Mucosa of descending colon (tissue), 3 donors: ENCODE results near the gene SNX30. TPM values are rescaled to one million over a fixed set of nuclear protein-coding genes. Genes with fewer than 3 reads are reported as not detected.
A peak's percentile ranks its signal among the peaks of the same experiment; 100 is the strongest.

Experiments
- ATAC-seq: fragments of 200-7000 bp; cut with Tn5 transposase; one replicate; pipeline ENCODE4 v1.9.1; 2020; ENCODE audit warnings: mild to moderate bottlenecking, moderate library complexity
- DNase-seq, 3 donors: peaks; one replicate each; pipeline ENCODE4 v3.0.0-alpha.2; 2020
- H3K36me3 ChIP-seq: fragments of 200-600 bp; one replicate; pipeline ENCODE4 v1.8.0; 2021; ENCODE audit warnings: low read depth, mild to moderate bottlenecking
- H3K4me1 ChIP-seq: fragments of 200-600 bp; one replicate; pipeline ENCODE4 v1.8.0; 2021; ENCODE audit warnings: low read depth, mild to moderate bottlenecking
- H3K4me3 ChIP-seq: fragments of 200-600 bp; one replicate; pipeline ENCODE4 v1.8.0; 2021; ENCODE audit warnings: mild to moderate bottlenecking
- H3K9me3 ChIP-seq: fragments of 200-600 bp; one replicate; pipeline ENCODE4 v1.8.0; 2021; ENCODE audit warnings: mild to moderate bottlenecking
- CTCF ChIP-seq: fragments of 200-600 bp; IDR thresholded peaks from one replicate; pipeline ENCODE4 v1.8.0; 2022; ENCODE audit warnings: antibody characterized with exemption, mild to moderate bottlenecking
- intact Hi-C, 2 donors: fragments of 100-400 bp; cut with DNase I in 1 of 2; cut with micrococcal nuclease in 1 of 2; formaldehyde crosslinking; loops; one replicate each; pipeline versions ENCODE4 v1.11.0 to v1.11.1; 2022; cut with DNase I, micrococcal nuclease
- total RNA-seq, 3 donors: library from RNA; stranded (reverse); fragmentation: NEBNext Ultra II Directional in 2 of 3; extraction: Animal tissue kit (Norgen Biotek cat#: 25700) in 2 of 3; gene quantifications; one replicate each; pipeline versions ENCODE4 v1.2.1 to v1.2.4, GENCODE V29; 2021 to 2023
- donor health status: DM: no; HTN: no; CAD: no; lungs with moderate emphysema.
- donor health status: DM: no; HTN: no; CAD: no.
- donor health status: DM: no; HTN: yes; CAD: no.

SNX30 gene
- total RNA-seq, 3 donors from 2014 or later, result 19.0 to 38.6 (median 34.8) TPM

- peaks cover 42% of the 10 kb centered on the region for H3K4me1 ChIP-seq
- ATAC-seq (peak; percentile 9), DNase-seq (no peak)
- no peaks in the 10 kb centered on the region for H3K9me3 ChIP-seq
- no peaks in the 10 kb centered on the region for H3K36me3 ChIP-seq
- H3K4me3 ChIP-seq, result no peak overlapping the region
- intact Hi-C loops, result no loop called here
- TF ChIP-seq CTCF, result no peak
Observed at GRCh38 chr9:112831969-112832368, 81.4 kb downstream of the SNX30 start.

- DNase-seq (no peak), ATAC-seq (no peak)
- intact Hi-C loops, result no loop called here
- Histone ChIP-seq H3K36me3 (no peaks in the 10 kb centered on the region), H3K4me3 (no peak overlapping the region), H3K4me1 (peaks cover 45% of the 10 kb centered on the region), H3K9me3 (no peaks in the 10 kb centered on the region)
- TF ChIP-seq CTCF, result no peak
Observed at GRCh38 chr9:112833081-112833480, 82.5 kb downstream of the SNX30 start.

- H3K4me1 ChIP-seq, result peaks cover 43% of the 10 kb centered on the region
- H3K4me3 ChIP-seq, result no peak overlapping the region
- no peak for TF ChIP-seq CTCF
- intact Hi-C loops, result no loop called here
- no peaks in the 10 kb centered on the region for H3K9me3 ChIP-seq
- peak; percentile 87 for ATAC-seq
- H3K36me3 ChIP-seq, result no peaks in the 10 kb centered on the region
- peak in 2 of 3 donors; percentile 58 to 78 for DNase-seq
Observed at GRCh38 chr9:112836394-112836793, 85.8 kb downstream of the SNX30 start.

GRCh38 chr9:112838342-112838741 lies 87.8 kb downstream of the SNX30 start:
- ATAC-seq, result peak; percentile 51
- intact Hi-C loops, result no loop called here
- no peak for TF ChIP-seq CTCF
- no peaks in the 10 kb centered on the region for H3K9me3 ChIP-seq
- no peak overlapping the region for H3K4me3 ChIP-seq
- DNase-seq, result peak in 2 of 3 donors; percentile 41 to 48
- H3K4me1 ChIP-seq, result peaks cover 37% of the 10 kb centered on the region
- no peaks in the 10 kb centered on the region for H3K36me3 ChIP-seq

- intact Hi-C loops, result no loop called here
- ATAC-seq (no peak), DNase-seq (no peak)
- TF ChIP-seq CTCF, result no peak
- Histone ChIP-seq H3K9me3 (no peaks in the 10 kb centered on the region), H3K4me3 (no peak overlapping the region), H3K36me3 (no peaks in the 10 kb centered on the region), H3K4me1 (peaks cover 34% of the 10 kb centered on the region)
Observed at GRCh38 chr9:112839331-112839730, 88.8 kb downstream of the SNX30 start.

GRCh38 chr9:112841261-112841660 lies 90.7 kb downstream of the SNX30 start:
- no peaks in the 10 kb centered on the region for H3K9me3 ChIP-seq
- intact Hi-C loops, result no loop called here
- DNase-seq (no peak), ATAC-seq (peak; percentile 35)
- no peak overlapping the region for H3K4me3 ChIP-seq
- TF ChIP-seq CTCF, result no peak
- H3K36me3 ChIP-seq, result no peaks in the 10 kb centered on the region
- peaks cover 17% of the 10 kb centered on the region for H3K4me1 ChIP-seq
